Choroid plexus epithelial cell (primary cell): ENCODE data around the gene SAFB2.

ENCODE experiments used
- DNase-seq: peaks from one replicate; pipeline ENCODE4 v3.0.0-alpha.2; 2010; ENCODE audit warnings: low read depth
- H3K4me3 ChIP-seq: 2 replicates; pipeline ENCODE4 v1.5.1; 2011; ENCODE audit warnings: low read depth, mild to moderate bottlenecking, control low read depth, low read length, moderate library complexity
- CTCF ChIP-seq: conservative IDR thresholded peaks from 2 replicates; pipeline ENCODE4 v1.5.1; 2011; ENCODE audit warnings: low read depth, mild to moderate bottlenecking, control low read depth, inconsistent platforms, low read length, moderate library complexity

Gene SAFB2

GRCh38 chr19:5590865-5591154 is 31.8 kb downstream of the SAFB2 start:
- TF ChIP-seq CTCF: no peak
- no peak for DNase-seq

GRCh38 chr19:5590151-5590864 is 32.3 kb downstream of the SAFB2 start:
- no peak overlapping the region for H3K4me3 ChIP-seq
- no peak for DNase-seq
- no peak for TF ChIP-seq CTCF

More at GRCh38 chr19:5590865-5591154, 31.8 kb downstream of the SAFB2 start:
- no peak overlapping the region for H3K4me3 ChIP-seq

- no peak overlapping the region for H3K4me3 ChIP-seq
- TF ChIP-seq CTCF: no peak
- peak; percentile 23 for DNase-seq
Measured at GRCh38 chr19:5588906-5589676, 33.5 kb downstream of the SAFB2 start.

- TF ChIP-seq CTCF: no peak
- peak; percentile 61 for DNase-seq
- H3K4me3 ChIP-seq: no peak overlapping the region
Measured at GRCh38 chr19:5588441-5588840, 34.1 kb downstream of the SAFB2 start.

GRCh38 chr19:5587661-5588060 is 34.9 kb downstream of the SAFB2 start:
- DNase-seq: no peak
- no peak for TF ChIP-seq CTCF
- no peak overlapping the region for H3K4me3 ChIP-seq

GRCh38 chr19:5587071-5587455 is 35.5 kb downstream of the SAFB2 start:
- no peak for DNase-seq
- no peak overlapping the region for H3K4me3 ChIP-seq

More at GRCh38 chr19:5587071-5587455, 35.5 kb downstream of the SAFB2 start:
- TF ChIP-seq CTCF: no peak
